Lower leg skin (tissue), 3 donors: ENCODE measurements around the gene NSUN2.

Experiments
- CTCF ChIP-seq, 3 donors: fragments of 450-650 bp; IDR thresholded peaks; one replicate each; pipeline ENCODE4 v1.5.1; 2016; ENCODE audit warnings: antibody characterized with exemption in 3 of 3, mild to moderate bottlenecking in 3 of 3, moderate library complexity in 2 of 3
- POLR2A ChIP-seq, 2 donors: fragments of 450-650 bp; IDR thresholded peaks; one replicate each; pipeline ENCODE4 v1.6.1; 2016 to 2017; ENCODE audit warnings: antibody characterized with exemption in 2 of 2, mild to moderate bottlenecking in 1 of 2, moderate library complexity in 1 of 2

GRCh38 chr5:6551955-6552313, 80.9 kb downstream of the NSUN2 start:
- TF ChIP-seq CTCF (IDR thresholded peaks at IDR 0.05): no peak
- no peak for TF ChIP-seq POLR2A (IDR thresholded peaks at IDR 0.05)
